ENCODE measurements around the gene RGL4. TPM values are rescaled to one million over a fixed set of nuclear protein-coding genes. Genes with fewer than 3 reads are reported as not detected.

The RGL4 gene
- total and polyA plus RNA-seq, 11 donors: 0.21 to 0.69 (median 0.52) TPM; not detected in 6

- Histone ChIP-seq H3K27ac (no peak overlapping the region), H3K4me3 (no peak overlapping the region), H3K9me3 (peaks cover 0 to 7% (median 0%) of the 10 kb centered on the region in 12 donors), H3K27me3 (no peaks in the 10 kb centered on the region), H3K36me3 (peaks cover 0 to 34% (median 26%) of the 10 kb centered on the region in 9 donors), H3K4me1 (peaks cover 0 to 18% (median 7%) of the 10 kb centered on the region in 12 donors)
- intact Hi-C loops (cut with DNase I): no loop called here
- ATAC-seq (no peak), DNase-seq (no peak)
- WGBS, 4 donors: 96 to 100% (median 98%) methylated on average over 7 to 14 of the region's 14 CpGs
- TF ChIP-seq POLR2A (IDR thresholded peaks at IDR 0.05): no peak
- TF ChIP-seq, protein P1, sequence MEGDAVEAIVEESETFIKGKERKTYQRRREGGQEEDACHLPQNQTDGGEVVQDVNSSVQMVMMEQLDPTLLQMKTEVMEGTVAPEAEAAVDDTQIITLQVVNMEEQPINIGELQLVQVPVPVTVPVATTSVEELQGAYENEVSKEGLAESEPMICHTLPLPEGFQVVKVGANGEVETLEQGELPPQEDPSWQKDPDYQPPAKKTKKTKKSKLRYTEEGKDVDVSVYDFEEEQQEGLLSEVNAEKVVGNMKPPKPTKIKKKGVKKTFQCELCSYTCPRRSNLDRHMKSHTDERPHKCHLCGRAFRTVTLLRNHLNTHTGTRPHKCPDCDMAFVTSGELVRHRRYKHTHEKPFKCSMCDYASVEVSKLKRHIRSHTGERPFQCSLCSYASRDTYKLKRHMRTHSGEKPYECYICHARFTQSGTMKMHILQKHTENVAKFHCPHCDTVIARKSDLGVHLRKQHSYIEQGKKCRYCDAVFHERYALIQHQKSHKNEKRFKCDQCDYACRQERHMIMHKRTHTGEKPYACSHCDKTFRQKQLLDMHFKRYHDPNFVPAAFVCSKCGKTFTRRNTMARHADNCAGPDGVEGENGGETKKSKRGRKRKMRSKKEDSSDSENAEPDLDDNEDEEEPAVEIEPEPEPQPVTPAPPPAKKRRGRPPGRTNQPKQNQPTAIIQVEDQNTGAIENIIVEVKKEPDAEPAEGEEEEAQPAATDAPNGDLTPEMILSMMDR (IDR thresholded peaks at IDR 0.05): no peak
Measured at GRCh38 chr22:23744485-23744884, 53.7 kb downstream of the RGL4 start.

DNA sequence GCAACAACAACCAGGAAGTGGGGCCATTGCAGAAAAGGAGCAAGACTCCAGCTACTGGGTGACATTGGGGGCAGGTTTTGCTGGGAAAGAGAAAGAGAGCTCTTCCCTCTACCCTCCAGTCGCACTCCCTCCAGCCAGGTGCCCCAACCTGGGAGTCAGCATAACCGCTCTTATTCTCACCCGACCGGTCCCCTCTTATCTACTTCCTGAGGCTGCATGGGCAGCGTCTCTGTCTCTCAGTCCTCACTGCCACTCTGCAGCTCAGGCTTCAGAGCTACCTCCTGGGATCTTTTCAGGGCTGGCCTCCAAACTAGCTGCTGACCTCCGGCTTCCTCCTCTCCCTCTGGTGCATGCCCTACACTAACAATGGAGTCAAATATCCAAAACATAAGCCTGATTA is 55.0 kb downstream of the RGL4 start:
- intact Hi-C loops (cut with DNase I): no loop called here
- H3K27me3 ChIP-seq: no peaks in the 10 kb centered on the region
- no peak for DNase-seq
- H3K36me3 ChIP-seq: peaks cover 0 to 34% (median 26%) of the 10 kb centered on the region in 9 donors
- H3K4me1 ChIP-seq: peaks cover 0 to 29% (median 10%) of the 10 kb centered on the region in 12 donors
- TF ChIP-seq, protein P1 (IDR thresholded peaks at IDR 0.05): no peak
- TF ChIP-seq POLR2A (IDR thresholded peaks at IDR 0.05): no peak
- H3K9me3 ChIP-seq: peaks cover 0 to 7% (median 0%) of the 10 kb centered on the region in 12 donors
- WGBS, 4 donors: 64 to 72% (median 70%) methylated on average over 6 of the region's 6 CpGs
- ATAC-seq: no peak
- no peak overlapping the region for H3K27ac ChIP-seq
- no peak overlapping the region for H3K4me3 ChIP-seq

Other genes with a start within 250 kb of the RGL4 start
- not detected for gene IGLL1, start 110.7 kb upstream of the RGL4 start, total RNA-seq
- gene IGLL1, start 110.7 kb upstream of the RGL4 start, polyA plus RNA-seq: not detected
- gene DRICH1, start 58.7 kb upstream of the RGL4 start, total RNA-seq: under 1 TPM in 2 of 9 donors, not detected in 7; 0.32 to 0.45 TPM
- under 1 TPM in 1 of 2 donors, not detected in 1; 0.11 TPM for gene DRICH1, start 58.7 kb upstream of the RGL4 start, polyA plus RNA-seq
- gene ZNF70, start 60.1 kb downstream of the RGL4 start, total RNA-seq: 1 to 10 TPM; 2.7 to 4.6 (median 3.3) TPM
- 1 to 10 TPM; 1.6 to 2.1 TPM for gene ZNF70, start 60.1 kb downstream of the RGL4 start, polyA plus RNA-seq
- gene VPREB3, start 63.4 kb downstream of the RGL4 start, total RNA-seq: 1 to 10 TPM in 2 of 9 donors, under 1 TPM in 4, not detected in 3; 0.63 to 3.2 (median 0.84) TPM
- under 1 TPM; 0.75 to 0.80 TPM for gene VPREB3, start 63.4 kb downstream of the RGL4 start, polyA plus RNA-seq
- not detected for gene C22orf15, start 72.0 kb downstream of the RGL4 start, total RNA-seq
- not detected for gene C22orf15, start 72.0 kb downstream of the RGL4 start, polyA plus RNA-seq
- 1,000 to 10,000 TPM in 3 of 9 donors, 100 to 1,000 TPM in 6; 374 to 1,458 (median 944) TPM for gene CHCHD10, start 77.0 kb downstream of the RGL4 start, total RNA-seq
- gene CHCHD10, start 77.0 kb downstream of the RGL4 start, polyA plus RNA-seq: 1,000 to 10,000 TPM in 1 of 2 donors, 100 to 1,000 TPM in 1; 393 to 2,069 TPM
- gene MMP11, start 81.8 kb downstream of the RGL4 start, total RNA-seq: 10 to 100 TPM in 5 of 9 donors, 1 to 10 TPM in 4; 5.2 to 17.0 (median 10.4) TPM
- gene MMP11, start 81.8 kb downstream of the RGL4 start, polyA plus RNA-seq: 10 to 100 TPM in 1 of 2 donors, 1 to 10 TPM in 1; 6.2 to 10.5 TPM
- 10 to 100 TPM; 32.8 to 54.2 (median 45.6) TPM for gene SMARCB1, start 96.0 kb downstream of the RGL4 start, total RNA-seq
- gene SMARCB1, start 96.0 kb downstream of the RGL4 start, polyA plus RNA-seq: 10 to 100 TPM; 30.2 to 75.3 TPM
- gene DERL3, start 148.0 kb downstream of the RGL4 start, total RNA-seq: 1 to 10 TPM in 7 of 9 donors, under 1 TPM in 2; 0.24 to 2.8 (median 1.7) TPM
- 10 to 100 TPM in 1 of 2 donors, 1 to 10 TPM in 1; 1.4 to 12.7 TPM for gene DERL3, start 148.0 kb downstream of the RGL4 start, polyA plus RNA-seq
- 10 to 100 TPM; 13.0 to 31.2 (median 18.7) TPM for gene SLC2A11, start 166.9 kb downstream of the RGL4 start, total RNA-seq
- 10 to 100 TPM in 1 of 2 donors, 1 to 10 TPM in 1; 8.7 to 30.4 TPM for gene SLC2A11, start 166.9 kb downstream of the RGL4 start, polyA plus RNA-seq
- gene MIF, start 203.4 kb downstream of the RGL4 start, total RNA-seq: 100 to 1,000 TPM; 192 to 383 (median 229) TPM
- gene MIF, start 203.4 kb downstream of the RGL4 start, polyA plus RNA-seq: 100 to 1,000 TPM; 339 to 503 TPM